ENCODE results near the gene CIPC.

GRCh38 chr14:77148510-77149231 lies 50.6 kb downstream of the CIPC start:
- no peak for TF ChIP-seq CTCF (conservative IDR thresholded peaks at IDR 0.05)
- no peak for TF ChIP-seq EZH2 (IDR thresholded peaks at IDR 0.05; ENCODE audit: low read depth)
